HG03095 (cell line): ENCODE data around the gene MYH3.
"Not testable (repeated sequence)": the region's sequence is repeated elsewhere in the genome, so short reads cannot be mapped to it uniquely, and the experiment has no call there.

Source experiments
- ATAC-seq: cut with Tn5 transposase; IDR thresholded peaks from one replicate; pipeline ENCODE4 v1.9.1; 2021; ENCODE audit warnings: moderate library complexity; ENCODE audit not compliant: unreplicated experiment

The MYH3 gene

GRCh38 chr17:10657148-10657547, at the start of gene MYH3:
MYH3 (minus strand) TSS chr17:10657309; CDS start chr17:10655064, 2,245 bp downstream.
- ATAC-seq = no peak

- ATAC-seq = no peak
Observed at GRCh38 chr17:10705727-10706126, 48.6 kb upstream of the MYH3 start.

GRCh38 chr17:10702574-10702973, 45.5 kb upstream of the MYH3 start:
- ATAC-seq = no peak

- ATAC-seq = no peak
Observed at GRCh38 chr17:10699856-10700255, 42.7 kb upstream of the MYH3 start.

- no peak for ATAC-seq
Observed at GRCh38 chr17:10698096-10698818, 41.1 kb upstream of the MYH3 start.

GRCh38 chr17:10697092-10698081, 40.3 kb upstream of the MYH3 start, which contains the start of the genes ADPRM and SCO1:
ADPRM (plus strand) TSS chr17:10697594; CDS start chr17:10704927, 7,333 bp downstream.
SCO1 (minus strand) TSS chr17:10697533; CDS start chr17:10697507, 26 bp downstream.
- peak; percentile 95 for ATAC-seq

GRCh38 chr17:10695875-10696407, 38.8 kb upstream of the MYH3 start:
- ATAC-seq = not testable (repeated sequence)

- no peak for ATAC-seq
Observed at GRCh38 chr17:10687499-10687898, 30.4 kb upstream of the MYH3 start.

GRCh38 chr17:10683853-10684252, 26.7 kb upstream of the MYH3 start:
- no peak for ATAC-seq

GRCh38 chr17:10681866-10682446, 24.8 kb upstream of the MYH3 start:
- ATAC-seq = no peak

GRCh38 chr17:10674704-10675103, 17.6 kb upstream of the MYH3 start:
- no peak for ATAC-seq

- ATAC-seq = no peak
Observed at GRCh38 chr17:10673312-10673711, 16.2 kb upstream of the MYH3 start.

- ATAC-seq = no peak
Observed at GRCh38 chr17:10668775-10669174, 11.7 kb upstream of the MYH3 start.

- no peak for ATAC-seq
Observed at GRCh38 chr17:10666906-10667305, 9.8 kb upstream of the MYH3 start.

- no peak for ATAC-seq
Observed at GRCh38 chr17:10664571-10664970, 7.5 kb upstream of the MYH3 start.

GRCh38 chr17:10663231-10663630, 6.1 kb upstream of the MYH3 start:
- ATAC-seq = no peak

GRCh38 chr17:10661437-10661836, 4.3 kb upstream of the MYH3 start:
- no peak for ATAC-seq

- no peak for ATAC-seq
Observed at GRCh38 chr17:10657879-10658278, 770 bp upstream of the MYH3 start.

GRCh38 chr17:10653987-10654386, 3.1 kb downstream of the MYH3 start:
- no peak for ATAC-seq

GRCh38 chr17:10652984-10653659, 4.0 kb downstream of the MYH3 start:
- no peak for ATAC-seq
